Testis (tissue), 3 donors: Measurements from ENCODE around the gene TMC6. TPM values are rescaled to one million over a fixed set of nuclear protein-coding genes. Genes with fewer than 3 reads are reported as not detected.

Experiments used
- DNase-seq: peaks from one replicate; pipeline ENCODE4 v3.0.0-alpha.2; 2019
- H3K27ac ChIP-seq, 2 donors: fragments of 200-600 bp; sonication (generic); one replicate each; pipeline ENCODE4 v1.5.1; 2019
- H3K27me3 ChIP-seq: fragments of 200-600 bp; sonication (generic); one replicate; pipeline ENCODE4 v1.5.1; 2019
- H3K36me3 ChIP-seq: fragments of 200-600 bp; sonication (generic); one replicate; pipeline ENCODE4 v1.5.1; 2017; ENCODE audit warnings: low read depth; ENCODE audit errors: missing control alignments
- H3K4me1 ChIP-seq: fragments of 200-600 bp; sonication (generic); one replicate; pipeline ENCODE4 v1.5.1; 2019
- H3K4me3 ChIP-seq, 2 donors: fragments of 200-600 bp; sonication (generic); one replicate each; pipeline ENCODE4 v1.5.1; 2017 to 2019
- H3K9me3 ChIP-seq: fragments of 200-600 bp; sonication (generic); one replicate; pipeline ENCODE4 v1.5.1; 2017
- POLR2A ChIP-seq: fragments of 450-650 bp; IDR thresholded peaks from one replicate; pipeline ENCODE4 v1.6.1; 2017; ENCODE audit warnings: antibody characterized with exemption, mild to moderate bottlenecking, moderate library complexity
- WGBS, 2 donors: methylation state at CpG; one replicate each; pipeline ENCODE4 v1.1.5; 2018; 5-methylcytosine and 5-hydroxymethylcytosine counted together
- intact Hi-C: fragments of 100-400 bp; cut with DNase I; formaldehyde crosslinking; loops from one replicate; pipeline ENCODE4 v1.15.1; 2023; ENCODE audit warnings: low total_unique reads
- polyA plus RNA-seq: library from polyadenylated mRNA; stranded (reverse); fragments of 350-450 nt; fragmentation: Illumina TruSeq; extraction: RNeasy Lipid Tissue Mini Kit (QIAGEN cat#74804); gene quantifications from one replicate; pipeline ENCODE4 v1.2.3, GENCODE V29; 2014; ENCODE audit warnings: low read depth, low replicate concordance; ENCODE audit not compliant: insufficient read depth
- total RNA-seq, 2 donors: library from RNA; depleted of rRNA; stranded (reverse); fragments of >200 nt; gene quantifications; one replicate each; pipeline ENCODE4 v1.2.3, GENCODE V29; 2016
- TF ChIP-seq, protein P1 (sequence below), 3 experiments: fragments of 450-650 bp in 2 of 3; fragments of 200-600 bp in 1 of 3; sonication (generic) in 1 of 3; IDR thresholded peaks; one replicate each; pipeline ENCODE4 v1.5.1; 2016 to 2019; ENCODE audit warnings: antibody characterized with exemption in 3 of 3, mild to moderate bottlenecking in 2 of 3, moderate library complexity in 1 of 3

The TMC6 gene
- total and polyA plus RNA-seq, 3 donors from 2014 or later = 10.8 to 20.3 (median 18.0) TPM

GRCh38 chr17:78124836-78125137 is 3.8 kb downstream of the TMC6 start:
- 89 to 90% methylated on average over 7 to 9 of the region's 12 CpGs for WGBS, 2 donors
- intact Hi-C loops = no loop called here
- H3K4me1 ChIP-seq = peaks cover 25% of the 10 kb centered on the region
- no peaks in the 10 kb centered on the region for H3K27me3 ChIP-seq
- H3K4me3 ChIP-seq = no peak overlapping the region
- no peaks in the 10 kb centered on the region for H3K36me3 ChIP-seq
- no peaks in the 10 kb centered on the region for H3K9me3 ChIP-seq
- H3K27ac ChIP-seq = no peak overlapping the region
- no peak for DNase-seq
- TF ChIP-seq, protein P1, sequence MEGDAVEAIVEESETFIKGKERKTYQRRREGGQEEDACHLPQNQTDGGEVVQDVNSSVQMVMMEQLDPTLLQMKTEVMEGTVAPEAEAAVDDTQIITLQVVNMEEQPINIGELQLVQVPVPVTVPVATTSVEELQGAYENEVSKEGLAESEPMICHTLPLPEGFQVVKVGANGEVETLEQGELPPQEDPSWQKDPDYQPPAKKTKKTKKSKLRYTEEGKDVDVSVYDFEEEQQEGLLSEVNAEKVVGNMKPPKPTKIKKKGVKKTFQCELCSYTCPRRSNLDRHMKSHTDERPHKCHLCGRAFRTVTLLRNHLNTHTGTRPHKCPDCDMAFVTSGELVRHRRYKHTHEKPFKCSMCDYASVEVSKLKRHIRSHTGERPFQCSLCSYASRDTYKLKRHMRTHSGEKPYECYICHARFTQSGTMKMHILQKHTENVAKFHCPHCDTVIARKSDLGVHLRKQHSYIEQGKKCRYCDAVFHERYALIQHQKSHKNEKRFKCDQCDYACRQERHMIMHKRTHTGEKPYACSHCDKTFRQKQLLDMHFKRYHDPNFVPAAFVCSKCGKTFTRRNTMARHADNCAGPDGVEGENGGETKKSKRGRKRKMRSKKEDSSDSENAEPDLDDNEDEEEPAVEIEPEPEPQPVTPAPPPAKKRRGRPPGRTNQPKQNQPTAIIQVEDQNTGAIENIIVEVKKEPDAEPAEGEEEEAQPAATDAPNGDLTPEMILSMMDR (IDR thresholded peaks at IDR 0.05) = no peak
- TF ChIP-seq POLR2A = no peak

- H3K9me3 ChIP-seq = no peaks in the 10 kb centered on the region
- TF ChIP-seq, protein P1 (IDR thresholded peaks at IDR 0.05) = no peak
- TF ChIP-seq POLR2A = no peak
- DNase-seq = no peak
- peaks cover 24% of the 10 kb centered on the region for H3K4me1 ChIP-seq
- H3K27ac ChIP-seq = no peak overlapping the region
- no peaks in the 10 kb centered on the region for H3K36me3 ChIP-seq
- H3K4me3 ChIP-seq = no peak overlapping the region
- intact Hi-C loops = no loop called here
- H3K27me3 ChIP-seq = no peaks in the 10 kb centered on the region
- WGBS, 2 donors = 88 to 95% methylated on average over 19 to 30 of the region's 30 CpGs
Observed at GRCh38 chr17:78124081-78124835, 4.3 kb downstream of the TMC6 start.

DNA sequence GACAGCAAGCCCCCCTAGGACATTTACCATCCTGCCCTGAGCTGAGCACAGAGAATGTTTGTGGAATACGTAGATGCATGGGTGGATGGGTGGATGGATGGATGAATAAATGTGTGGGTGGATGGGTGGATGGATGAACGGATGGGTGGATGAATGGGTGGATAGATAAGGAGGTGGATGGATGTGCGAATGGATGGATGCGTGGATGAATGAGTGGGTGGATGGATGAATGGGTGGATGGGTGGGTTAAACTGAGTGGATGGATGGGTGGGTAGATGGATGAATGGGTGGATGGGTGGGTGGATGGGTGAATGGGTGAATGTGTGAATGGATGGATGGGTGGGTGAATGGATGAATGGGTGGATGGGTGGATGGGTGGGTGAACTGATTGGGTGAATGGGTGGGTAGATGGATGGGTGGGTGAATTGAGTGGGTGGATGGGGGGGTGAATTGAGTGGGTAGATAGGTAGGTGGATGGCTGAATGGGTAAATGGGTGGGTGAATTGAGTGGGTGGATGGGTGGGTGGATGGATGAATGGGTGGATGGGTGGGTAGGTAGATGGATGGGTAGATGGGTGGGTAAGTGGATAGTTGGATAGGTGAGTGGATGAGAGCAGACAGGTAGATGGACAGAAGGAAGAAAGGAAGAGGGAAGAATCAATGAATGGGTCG is 5.2 kb downstream of the TMC6 start:
- intact Hi-C loops = no loop called here
- Histone ChIP-seq H3K4me1 (peaks cover 18% of the 10 kb centered on the region), H3K9me3 (no peaks in the 10 kb centered on the region), H3K4me3 (no peak overlapping the region), H3K27ac (no peak overlapping the region), H3K27me3 (no peaks in the 10 kb centered on the region), H3K36me3 (no peaks in the 10 kb centered on the region)
- no peak for TF ChIP-seq POLR2A
- TF ChIP-seq, protein P1 (IDR thresholded peaks at IDR 0.05) = no peak
- DNase-seq = no peak
- WGBS, 2 donors = 94% methylated on average over 5 of the region's 5 CpGs

DNA sequence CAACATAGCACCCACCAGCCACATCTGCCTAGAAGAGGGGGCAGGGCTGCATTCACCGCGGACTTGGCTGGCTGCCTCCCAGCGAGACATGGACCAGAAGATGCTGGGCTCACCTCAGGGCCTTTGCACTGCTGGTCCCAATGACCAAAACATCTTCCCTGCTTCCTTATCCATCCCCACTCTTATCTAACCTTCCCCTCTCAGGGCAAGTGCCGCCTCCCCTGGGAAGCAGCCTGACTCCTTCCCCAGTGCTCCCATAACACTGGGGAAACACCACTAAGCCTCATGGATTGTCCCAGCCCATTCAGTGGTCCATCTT is 5.7 kb downstream of the TMC6 start:
- Histone ChIP-seq H3K4me1 (peaks cover 13% of the 10 kb centered on the region), H3K36me3 (no peaks in the 10 kb centered on the region), H3K27ac (no peak overlapping the region), H3K27me3 (no peaks in the 10 kb centered on the region), H3K4me3 (no peak overlapping the region), H3K9me3 (no peaks in the 10 kb centered on the region)
- intact Hi-C loops = no loop called here
- no peak for DNase-seq
- 94 to 100% methylated on average over 3 to 4 of the region's 4 CpGs for WGBS, 2 donors
- TF ChIP-seq POLR2A = no peak
- TF ChIP-seq, protein P1 (IDR thresholded peaks at IDR 0.05) = no peak
